Measurements from ENCODE around the gene USP22.

Gene USP22

GRCh38 chr17:21079196-21079595, 36.4 kb upstream of the USP22 start:
- TF ChIP-seq, protein P1, sequence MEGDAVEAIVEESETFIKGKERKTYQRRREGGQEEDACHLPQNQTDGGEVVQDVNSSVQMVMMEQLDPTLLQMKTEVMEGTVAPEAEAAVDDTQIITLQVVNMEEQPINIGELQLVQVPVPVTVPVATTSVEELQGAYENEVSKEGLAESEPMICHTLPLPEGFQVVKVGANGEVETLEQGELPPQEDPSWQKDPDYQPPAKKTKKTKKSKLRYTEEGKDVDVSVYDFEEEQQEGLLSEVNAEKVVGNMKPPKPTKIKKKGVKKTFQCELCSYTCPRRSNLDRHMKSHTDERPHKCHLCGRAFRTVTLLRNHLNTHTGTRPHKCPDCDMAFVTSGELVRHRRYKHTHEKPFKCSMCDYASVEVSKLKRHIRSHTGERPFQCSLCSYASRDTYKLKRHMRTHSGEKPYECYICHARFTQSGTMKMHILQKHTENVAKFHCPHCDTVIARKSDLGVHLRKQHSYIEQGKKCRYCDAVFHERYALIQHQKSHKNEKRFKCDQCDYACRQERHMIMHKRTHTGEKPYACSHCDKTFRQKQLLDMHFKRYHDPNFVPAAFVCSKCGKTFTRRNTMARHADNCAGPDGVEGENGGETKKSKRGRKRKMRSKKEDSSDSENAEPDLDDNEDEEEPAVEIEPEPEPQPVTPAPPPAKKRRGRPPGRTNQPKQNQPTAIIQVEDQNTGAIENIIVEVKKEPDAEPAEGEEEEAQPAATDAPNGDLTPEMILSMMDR (conservative IDR thresholded peaks at IDR 0.05; ENCODE audit: low read length), result no peak
- H3K4me3 ChIP-seq (ENCODE audit: low read length), result no peak overlapping the region
- no peak for DNase-seq (ENCODE audit: low read depth)

GRCh38 chr17:21078016-21078780, 35.4 kb upstream of the USP22 start:
- TF ChIP-seq, protein P1 (conservative IDR thresholded peaks at IDR 0.05; ENCODE audit: low read length), result no peak
- H3K4me3 ChIP-seq (ENCODE audit: low read length), result no peak overlapping the region
- no peak for DNase-seq (ENCODE audit: low read depth)

- TF ChIP-seq, protein P1 (conservative IDR thresholded peaks at IDR 0.05; ENCODE audit: low read length), result no peak
- peak; percentile 30 for DNase-seq (ENCODE audit: low read depth)
- H3K4me3 ChIP-seq (ENCODE audit: low read length), result no peak overlapping the region
Measured at GRCh38 chr17:21077281-21077680, 34.5 kb upstream of the USP22 start.

GRCh38 chr17:21076242-21076641, 33.4 kb upstream of the USP22 start:
- H3K4me3 ChIP-seq (ENCODE audit: low read length), result no peak overlapping the region
- TF ChIP-seq, protein P1 (conservative IDR thresholded peaks at IDR 0.05; ENCODE audit: low read length), result no peak
- no peak for DNase-seq (ENCODE audit: low read depth)

GRCh38 chr17:21075739-21076085, 32.9 kb upstream of the USP22 start:
- TF ChIP-seq, protein P1 (conservative IDR thresholded peaks at IDR 0.05; ENCODE audit: low read length), result no peak
- no peak for DNase-seq (ENCODE audit: low read depth)
- H3K4me3 ChIP-seq (ENCODE audit: low read length), result peak overlapping the region; percentile 10; the same call in 1 of the 2 replicates

- TF ChIP-seq, protein P1 (conservative IDR thresholded peaks at IDR 0.05; ENCODE audit: low read length), result no peak
- H3K4me3 ChIP-seq (ENCODE audit: low read length), result no peak overlapping the region
- DNase-seq (ENCODE audit: low read depth), result no peak
Measured at GRCh38 chr17:21072745-21073197, 30.0 kb upstream of the USP22 start.

DNA sequence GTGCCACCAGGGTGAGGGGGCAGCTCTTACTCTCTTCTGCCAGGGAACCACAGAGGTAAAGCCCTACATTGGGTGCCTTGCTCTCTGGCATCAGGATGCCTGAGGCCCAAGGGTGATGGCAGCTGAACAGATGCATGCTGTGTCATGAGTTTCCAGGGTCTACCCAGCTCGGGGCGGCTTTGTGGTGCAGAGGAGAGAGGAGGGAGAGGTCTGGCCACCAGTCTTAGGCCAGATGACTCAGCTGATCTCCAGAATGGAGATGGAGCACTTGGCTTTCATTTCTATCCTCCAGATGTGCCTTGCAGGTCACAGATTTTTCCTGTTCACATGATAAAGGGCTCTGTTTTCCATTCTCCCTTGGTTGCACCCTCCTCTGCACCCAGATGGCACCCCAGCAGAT, 23.6 kb upstream of the USP22 start:
- TF ChIP-seq, protein P1 (conservative IDR thresholded peaks at IDR 0.05; ENCODE audit: low read length), result no peak
- peak; percentile 28 for DNase-seq (ENCODE audit: low read depth)
- H3K4me3 ChIP-seq (ENCODE audit: low read length), result no peak overlapping the region
